ENCODE data around the gene ZNF280D.

DNA sequence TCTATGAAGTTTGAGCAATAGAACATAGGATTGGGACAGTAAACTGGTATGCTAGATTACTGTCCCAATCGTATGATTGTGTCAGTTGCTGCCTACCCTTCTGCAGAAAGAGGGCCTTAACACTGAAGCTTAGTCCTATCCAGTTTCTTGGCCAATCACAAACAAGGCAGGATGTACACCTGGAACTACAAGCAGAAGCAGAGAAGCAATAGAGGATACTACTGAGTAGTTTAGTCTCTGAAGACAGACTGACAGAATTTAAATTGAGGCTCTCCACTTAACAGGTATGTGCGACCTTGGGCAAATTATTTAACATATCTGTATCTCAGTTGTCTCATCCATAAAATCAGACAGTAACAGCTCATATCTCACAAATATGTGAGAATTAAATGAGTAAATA, 85.0 kb downstream of the ZNF280D start:
- TF ChIP-seq CTCF (IDR thresholded peaks at IDR 0.05) (no peak), POLR2A (IDR thresholded peaks at IDR 0.05) (no peak)
